ENCODE results near the gene PPP1R9B.

PPP1R9B gene

DNA sequence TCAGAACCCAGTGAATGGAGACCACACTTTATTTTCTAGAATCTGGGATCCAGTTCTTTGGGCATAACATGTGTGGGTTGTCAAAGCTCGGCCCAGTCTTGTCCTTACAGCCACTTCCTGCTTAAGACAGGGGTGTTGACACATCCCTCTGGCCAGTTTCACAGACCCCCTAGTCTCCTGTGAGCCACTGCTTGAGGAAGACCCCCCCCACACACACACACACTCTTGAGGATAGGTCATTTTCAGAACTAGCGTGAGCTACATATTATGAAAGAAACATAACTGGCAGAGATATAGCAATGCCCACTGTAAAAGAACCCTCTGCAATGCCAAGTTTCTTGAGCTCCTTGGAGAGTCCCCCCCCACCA lies 58.6 kb downstream of the PPP1R9B start:
- no peak overlapping the region for H3K9ac ChIP-seq (ENCODE audit: low read depth, low read length)
- peaks cover 5% of the 10 kb centered on the region; the same call in 1 of the 2 replicates for H3K4me1 ChIP-seq (ENCODE audit: insufficient read depth, low read length)
- no peaks in the 10 kb centered on the region for H3K36me3 ChIP-seq (ENCODE audit: insufficient read depth, low read length)
- H3K9me3 ChIP-seq (ENCODE audit: control insufficient read depth, insufficient read depth, low read length), result no peaks in the 10 kb centered on the region

DNA sequence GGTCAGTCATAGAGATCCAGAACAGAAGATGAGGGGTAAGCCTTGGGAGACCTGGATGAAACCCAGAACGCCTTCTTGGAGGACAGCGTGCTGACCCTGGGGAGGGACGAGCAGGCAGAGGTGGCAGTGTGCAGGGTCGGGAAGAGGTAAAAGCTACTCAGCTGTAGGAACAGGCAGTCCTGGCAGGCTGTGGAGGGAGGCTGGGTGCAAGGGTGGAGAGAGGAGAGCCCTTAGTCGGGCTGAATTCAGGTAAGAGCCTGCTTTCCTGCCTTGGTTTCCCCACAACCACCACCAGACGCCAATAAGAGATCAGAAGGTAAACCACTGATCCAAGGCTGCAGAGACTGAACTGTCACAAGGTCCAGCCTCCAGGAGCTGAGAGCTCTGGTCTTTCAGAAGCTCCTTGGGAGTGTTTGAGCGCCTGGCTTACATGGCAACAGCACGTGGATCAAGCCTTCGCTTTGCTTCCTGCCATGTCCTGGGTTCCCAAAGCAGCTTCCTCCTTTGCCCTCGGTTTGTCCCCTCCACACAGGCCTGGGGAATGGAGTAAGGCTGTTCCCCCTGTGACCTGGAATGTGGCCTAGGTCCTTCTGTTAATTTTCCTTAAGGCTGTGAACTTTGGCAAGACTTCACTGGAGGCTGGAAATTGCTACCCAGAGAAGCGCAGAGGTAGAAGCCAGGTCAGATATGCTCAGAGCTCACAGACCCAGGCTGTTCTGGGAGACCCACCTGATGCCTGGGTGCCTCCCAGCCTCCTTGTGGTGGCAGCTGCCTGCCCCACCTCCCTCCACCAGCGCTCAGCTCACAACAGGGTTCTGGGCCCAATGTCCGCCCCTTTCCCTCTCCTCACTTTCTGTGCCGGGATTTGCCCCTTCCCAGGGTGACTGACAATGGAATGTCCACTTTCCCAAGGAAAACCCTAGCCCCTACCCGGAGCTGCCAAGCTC lies 59.2 kb downstream of the PPP1R9B start:
- Histone ChIP-seq H3K9ac (ENCODE audit: low read depth, low read length) (no peak overlapping the region), H3K36me3 (ENCODE audit: insufficient read depth, low read length) (no peaks in the 10 kb centered on the region), H3K9me3 (ENCODE audit: control insufficient read depth, insufficient read depth, low read length) (no peaks in the 10 kb centered on the region), H3K4me1 (ENCODE audit: insufficient read depth, low read length) (peaks cover 5% of the 10 kb centered on the region; the same call in 1 of the 2 replicates)

DNA sequence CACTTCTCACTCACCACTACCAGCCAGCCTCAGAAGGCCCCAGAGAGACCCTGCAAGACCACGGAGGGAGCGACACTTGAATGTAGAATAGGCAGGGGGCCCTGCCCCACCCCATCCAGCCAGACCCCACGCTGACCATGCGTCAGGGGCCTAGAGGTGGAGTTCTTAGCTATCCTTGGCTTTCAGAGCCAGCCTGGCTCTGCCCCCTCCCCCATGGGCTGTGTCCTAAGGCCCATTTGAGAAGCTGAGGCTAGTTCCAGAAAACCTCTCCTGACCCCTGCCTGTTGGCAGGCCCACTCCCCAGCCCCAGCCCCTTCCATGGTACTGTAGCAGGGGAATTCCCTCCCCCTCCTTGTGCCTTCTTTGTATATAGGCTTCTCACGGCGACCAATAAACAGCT lies 60.4 kb downstream of the PPP1R9B start:
- Histone ChIP-seq H3K36me3 (ENCODE audit: insufficient read depth, low read length) (no peaks in the 10 kb centered on the region), H3K9me3 (ENCODE audit: control insufficient read depth, insufficient read depth, low read length) (no peaks in the 10 kb centered on the region), H3K4me1 (ENCODE audit: insufficient read depth, low read length) (no peaks in the 10 kb centered on the region), H3K9ac (ENCODE audit: low read depth, low read length) (no peak overlapping the region)

DNA sequence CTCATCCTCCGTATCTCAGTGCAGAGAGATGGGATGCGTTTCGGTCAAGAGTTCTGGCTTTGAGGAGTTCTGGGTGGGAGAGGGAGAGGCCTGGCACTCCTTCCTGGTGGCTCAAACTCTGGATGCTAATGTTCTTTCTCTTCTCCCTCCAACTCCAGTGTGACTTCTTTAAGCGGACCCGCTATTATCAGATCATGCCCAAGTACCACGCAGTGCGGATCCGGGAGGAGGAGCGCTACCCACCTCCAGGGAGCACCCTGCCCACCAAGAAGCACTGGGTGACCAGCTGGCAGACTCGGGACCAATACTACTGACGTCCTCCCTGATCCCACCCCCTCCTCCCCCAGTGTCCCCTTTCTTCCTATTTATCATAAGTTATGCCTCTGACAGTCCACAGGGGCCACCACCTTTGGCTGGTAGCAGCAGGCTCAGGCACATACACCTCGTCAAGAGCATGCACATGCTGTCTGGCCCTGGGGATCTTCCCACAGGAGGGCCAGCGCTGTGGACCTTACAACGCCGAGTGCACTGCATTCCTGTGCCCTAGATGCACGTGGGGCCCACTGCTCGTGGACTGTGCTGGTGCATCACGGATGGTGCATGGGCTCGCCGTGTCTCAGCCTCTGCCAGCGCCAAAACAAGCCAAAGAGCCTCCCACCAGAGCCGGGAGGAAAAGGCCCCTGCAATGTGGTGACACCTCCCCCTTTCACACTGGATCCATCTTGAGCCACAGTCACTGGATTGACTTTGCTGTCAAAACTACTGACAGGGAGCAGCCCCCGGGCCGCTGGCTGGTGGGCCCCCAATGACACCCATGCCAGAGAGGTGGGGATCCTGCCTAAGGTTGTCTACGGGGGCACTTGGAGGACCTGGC lies 61.3 kb downstream of the PPP1R9B start:
- no peaks in the 10 kb centered on the region for H3K36me3 ChIP-seq (ENCODE audit: insufficient read depth, low read length)
- no peak overlapping the region for H3K9ac ChIP-seq (ENCODE audit: low read depth, low read length)
- no peaks in the 10 kb centered on the region for H3K4me1 ChIP-seq (ENCODE audit: insufficient read depth, low read length)

DNA sequence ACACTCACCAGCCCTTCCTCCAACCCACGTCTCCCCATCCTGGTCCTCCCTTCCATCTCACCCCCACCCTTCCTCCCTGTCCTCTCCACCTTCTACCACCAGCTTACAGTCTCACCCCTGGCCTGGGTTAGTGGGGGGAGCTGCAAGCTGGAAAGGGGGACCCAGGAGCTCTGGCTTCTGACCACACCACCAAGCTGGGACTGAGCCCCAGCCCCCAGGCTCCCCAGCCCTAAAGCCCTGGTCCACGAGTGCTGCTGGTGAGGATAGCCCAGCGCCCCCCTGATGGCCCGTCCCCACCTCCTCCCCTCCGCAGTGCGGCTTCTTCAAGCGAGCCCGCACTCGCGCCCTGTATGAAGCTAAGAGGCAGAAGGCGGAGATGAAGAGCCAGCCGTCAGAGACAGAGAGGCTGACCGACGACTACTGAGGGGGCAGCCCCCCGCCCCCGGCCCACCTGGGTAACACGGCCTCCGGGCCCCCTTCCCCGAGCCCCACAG lies 62.5 kb downstream of the PPP1R9B start:
- H3K36me3 ChIP-seq (ENCODE audit: insufficient read depth, low read length), result no peaks in the 10 kb centered on the region
- H3K9ac ChIP-seq (ENCODE audit: low read depth, low read length), result no peak overlapping the region
- H3K9me3 ChIP-seq (ENCODE audit: control insufficient read depth, insufficient read depth, low read length), result no peaks in the 10 kb centered on the region
- H3K4me1 ChIP-seq (ENCODE audit: insufficient read depth, low read length), result no peaks in the 10 kb centered on the region

More for the DNA sequence above, 61.3 kb downstream of the PPP1R9B start:
- H3K9me3 ChIP-seq (ENCODE audit: control insufficient read depth, insufficient read depth, low read length), result no peaks in the 10 kb centered on the region

DNA sequence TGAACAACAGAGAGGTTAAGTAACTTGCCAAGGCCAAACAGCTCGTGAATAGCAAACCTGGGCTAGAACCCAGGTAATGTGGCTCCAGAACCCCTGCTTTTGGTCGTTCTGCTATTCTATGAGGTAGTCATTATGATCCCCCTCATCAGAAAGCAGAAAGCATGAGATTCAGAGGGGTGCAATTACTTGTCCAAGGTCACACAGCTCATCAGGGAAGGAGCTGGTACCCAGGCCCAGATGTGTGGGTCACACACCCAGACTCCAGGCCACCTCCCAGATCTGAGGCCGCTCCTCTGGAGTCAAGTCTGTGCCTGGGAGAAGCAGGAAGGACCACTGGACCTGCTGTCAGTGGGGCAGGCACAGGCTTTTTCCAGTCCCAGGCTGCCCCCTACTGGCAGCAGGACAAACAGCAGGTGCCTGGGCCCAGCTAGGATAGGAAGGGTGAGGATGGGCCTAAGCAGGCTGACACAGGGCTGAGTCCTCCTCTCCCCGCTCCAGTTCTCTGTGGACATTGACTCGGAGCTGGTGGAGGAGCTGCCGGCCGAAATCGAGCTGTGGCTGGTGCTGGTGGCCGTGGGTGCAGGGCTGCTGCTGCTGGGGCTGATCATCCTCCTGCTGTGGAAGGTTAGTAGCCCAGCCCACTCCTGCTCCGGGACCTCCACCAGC lies 63.1 kb downstream of the PPP1R9B start:
- Histone ChIP-seq H3K4me1 (ENCODE audit: insufficient read depth, low read length) (no peaks in the 10 kb centered on the region), H3K36me3 (ENCODE audit: insufficient read depth, low read length) (no peaks in the 10 kb centered on the region), H3K9me3 (ENCODE audit: control insufficient read depth, insufficient read depth, low read length) (no peaks in the 10 kb centered on the region), H3K9ac (ENCODE audit: low read depth, low read length) (no peak overlapping the region)

All from ES-I3 (cell line).